ENCODE data around the gene LRRC25. TPM values are rescaled to one million over a fixed set of nuclear protein-coding genes. Genes with fewer than 3 reads are reported as not detected.

The LRRC25 gene
- polyA plus RNA-seq, 2 donors, result 0.55 to 0.66 TPM

DNA sequence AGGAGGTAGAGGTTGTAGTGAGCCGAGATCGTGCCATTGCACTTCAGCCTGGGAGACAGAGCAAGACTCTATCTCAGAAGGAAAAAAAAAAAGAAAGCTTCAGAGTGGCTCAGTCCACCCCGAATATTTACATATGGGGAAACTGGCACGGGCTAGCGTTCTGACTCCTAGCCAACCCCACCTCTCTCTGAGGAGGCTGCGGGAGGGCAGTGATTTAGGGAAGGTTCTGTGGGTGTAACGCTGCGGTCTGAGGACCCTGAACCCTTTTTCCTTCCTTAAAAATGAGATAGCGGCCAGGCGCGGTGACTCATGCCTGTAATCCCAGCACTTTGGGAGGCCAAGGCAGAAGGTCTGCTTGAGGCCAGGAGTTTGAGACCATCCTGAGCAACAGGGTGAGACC lies 5.0 kb downstream of the LRRC25 start:
- Histone ChIP-seq H3K27me3 (ENCODE audit: control insufficient read depth in 1 of 2, insufficient read depth in 2 of 2, low read length in 2 of 2) (no peaks in the 10 kb centered on the region), H3K4me3 (ENCODE audit: low read depth in 1 of 2, low read length in 2 of 2) (no peak overlapping the region), H3K4me1 (ENCODE audit: control insufficient read depth in 2 of 2, insufficient read depth in 2 of 2, low read length in 1 of 2) (peaks cover 0 to 7% of the 10 kb centered on the region in 2 donors), H3K27ac (ENCODE audit: low read depth in 2 of 2, low read length in 1 of 2) (no peak overlapping the region), H3K36me3 (ENCODE audit: control insufficient read depth in 2 of 2, insufficient read depth in 2 of 2, low read length in 1 of 2) (no peaks in the 10 kb centered on the region), H3K9me3 (ENCODE audit: control insufficient read depth in 2 of 2, insufficient read depth in 1 of 2, low read depth in 1 of 2, low read length in 1 of 2) (peaks cover 0 to 2% of the 10 kb centered on the region in 2 donors)
- WGBS, 2 donors, result 46 to 47% methylated on average over 11 of the region's 11 CpGs

- H3K4me1 ChIP-seq (ENCODE audit: control insufficient read depth in 2 of 2, insufficient read depth in 2 of 2, low read length in 1 of 2), result peaks cover 0 to 4% of the 10 kb centered on the region in 2 donors
- WGBS, 2 donors, result 71 to 81% methylated on average over 9 of the region's 9 CpGs
- H3K4me3 ChIP-seq (ENCODE audit: low read depth in 1 of 2, low read length in 2 of 2), result no peak overlapping the region
- no peaks in the 10 kb centered on the region for H3K27me3 ChIP-seq (ENCODE audit: control insufficient read depth in 1 of 2, insufficient read depth in 2 of 2, low read length in 2 of 2)
- no peak overlapping the region for H3K27ac ChIP-seq (ENCODE audit: low read depth in 2 of 2, low read length in 1 of 2)
- peaks cover 0 to 2% of the 10 kb centered on the region in 2 donors for H3K9me3 ChIP-seq (ENCODE audit: control insufficient read depth in 2 of 2, insufficient read depth in 1 of 2, low read depth in 1 of 2, low read length in 1 of 2)
- no peaks in the 10 kb centered on the region for H3K36me3 ChIP-seq (ENCODE audit: control insufficient read depth in 2 of 2, insufficient read depth in 2 of 2, low read length in 1 of 2)
Measured at GRCh38 chr19:18391509-18392075, 5.8 kb downstream of the LRRC25 start.

GRCh38 chr19:18390065-18390907 lies 7.1 kb downstream of the LRRC25 start:
- Histone ChIP-seq H3K9me3 (ENCODE audit: control insufficient read depth in 2 of 2, insufficient read depth in 1 of 2, low read depth in 1 of 2, low read length in 1 of 2) (peaks cover 0 to 2% of the 10 kb centered on the region in 2 donors), H3K4me3 (ENCODE audit: low read depth in 1 of 2, low read length in 2 of 2) (no peak overlapping the region), H3K27me3 (ENCODE audit: control insufficient read depth in 1 of 2, insufficient read depth in 2 of 2, low read length in 2 of 2) (no peaks in the 10 kb centered on the region), H3K36me3 (ENCODE audit: control insufficient read depth in 2 of 2, insufficient read depth in 2 of 2, low read length in 1 of 2) (no peaks in the 10 kb centered on the region), H3K27ac (ENCODE audit: low read depth in 2 of 2, low read length in 1 of 2) (no peak overlapping the region), H3K4me1 (ENCODE audit: control insufficient read depth in 2 of 2, insufficient read depth in 2 of 2, low read length in 1 of 2) (no peaks in the 10 kb centered on the region)
- 86 to 95% methylated on average over 6 of the region's 6 CpGs for WGBS, 2 donors

- no peak overlapping the region for H3K27ac ChIP-seq (ENCODE audit: low read depth in 2 of 2, low read length in 1 of 2)
- H3K27me3 ChIP-seq (ENCODE audit: control insufficient read depth in 1 of 2, insufficient read depth in 2 of 2, low read length in 2 of 2), result no peaks in the 10 kb centered on the region
- H3K4me1 ChIP-seq (ENCODE audit: control insufficient read depth in 2 of 2, insufficient read depth in 2 of 2, low read length in 1 of 2), result no peaks in the 10 kb centered on the region
- no peak overlapping the region for H3K4me3 ChIP-seq (ENCODE audit: low read depth in 1 of 2, low read length in 2 of 2)
- H3K36me3 ChIP-seq (ENCODE audit: control insufficient read depth in 2 of 2, insufficient read depth in 2 of 2, low read length in 1 of 2), result no peaks in the 10 kb centered on the region
- H3K9me3 ChIP-seq (ENCODE audit: control insufficient read depth in 2 of 2, insufficient read depth in 1 of 2, low read depth in 1 of 2, low read length in 1 of 2), result peaks cover 0 to 2% of the 10 kb centered on the region in 2 donors
Measured at GRCh38 chr19:18389726-18390064, 7.7 kb downstream of the LRRC25 start.

DNA sequence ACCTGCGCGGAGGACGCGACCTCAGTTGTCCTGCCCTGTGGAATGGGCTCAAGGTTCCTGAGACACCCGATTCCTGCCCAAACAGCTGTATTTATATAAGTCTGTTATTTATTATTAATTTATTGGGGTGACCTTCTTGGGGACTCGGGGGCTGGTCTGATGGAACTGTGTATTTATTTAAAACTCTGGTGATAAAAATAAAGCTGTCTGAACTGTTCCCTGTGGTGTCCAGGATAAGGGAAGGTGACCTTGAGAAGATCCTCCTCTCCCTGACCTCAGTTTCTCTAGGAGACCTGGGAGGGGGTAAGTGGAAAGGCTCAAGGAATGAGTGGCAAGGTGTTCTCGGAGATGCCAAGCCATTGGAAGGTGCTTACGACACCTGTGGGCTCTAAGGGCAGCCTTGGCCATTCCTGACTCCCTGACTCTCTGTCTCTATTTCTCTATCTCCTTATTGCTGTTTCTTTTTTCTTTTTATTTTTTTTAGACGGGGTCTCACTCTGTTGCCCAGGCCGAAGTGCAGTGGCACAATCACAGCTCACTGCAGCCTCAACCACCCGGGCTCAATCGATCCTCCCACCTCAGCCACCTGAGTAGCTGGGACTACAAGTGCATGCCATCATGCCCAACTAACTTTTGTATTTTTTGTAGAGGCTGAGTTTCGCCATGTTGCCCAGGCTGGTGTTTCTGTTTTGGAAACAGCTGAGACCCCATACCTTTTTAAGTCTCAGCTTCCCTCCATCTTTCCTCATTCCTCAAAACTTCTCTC lies 8.3 kb downstream of the LRRC25 start:
- H3K4me3 ChIP-seq (ENCODE audit: low read depth in 1 of 2, low read length in 2 of 2), result peak overlapping the region in 1 of 2 donors; percentile 9
- 79 to 88% methylated on average over 13 of the region's 13 CpGs for WGBS, 2 donors
- H3K27me3 ChIP-seq (ENCODE audit: control insufficient read depth in 1 of 2, insufficient read depth in 2 of 2, low read length in 2 of 2), result no peaks in the 10 kb centered on the region
- no peaks in the 10 kb centered on the region for H3K4me1 ChIP-seq (ENCODE audit: control insufficient read depth in 2 of 2, insufficient read depth in 2 of 2, low read length in 1 of 2)
- peaks cover 0 to 2% of the 10 kb centered on the region in 2 donors for H3K9me3 ChIP-seq (ENCODE audit: control insufficient read depth in 2 of 2, insufficient read depth in 1 of 2, low read depth in 1 of 2, low read length in 1 of 2)
- H3K36me3 ChIP-seq (ENCODE audit: control insufficient read depth in 2 of 2, insufficient read depth in 2 of 2, low read length in 1 of 2), result no peaks in the 10 kb centered on the region
- peak overlapping the region in 1 of 2 donors; percentile 26 for H3K27ac ChIP-seq (ENCODE audit: low read depth in 2 of 2, low read length in 1 of 2)

- 6 to 10% methylated on average over 86 of the region's 86 CpGs for WGBS, 2 donors
- Histone ChIP-seq H3K36me3 (ENCODE audit: control insufficient read depth in 2 of 2, insufficient read depth in 2 of 2, low read length in 1 of 2) (no peaks in the 10 kb centered on the region), H3K27ac (ENCODE audit: low read depth in 2 of 2, low read length in 1 of 2) (peak overlapping the region in 1 of 2 donors; percentile 34), H3K4me1 (ENCODE audit: control insufficient read depth in 2 of 2, insufficient read depth in 2 of 2, low read length in 1 of 2) (no peaks in the 10 kb centered on the region), H3K4me3 (ENCODE audit: low read depth in 1 of 2, low read length in 2 of 2) (peak overlapping the region; percentile 9 to 19), H3K9me3 (ENCODE audit: control insufficient read depth in 2 of 2, insufficient read depth in 1 of 2, low read depth in 1 of 2, low read length in 1 of 2) (peaks cover 0 to 2% of the 10 kb centered on the region in 2 donors), H3K27me3 (ENCODE audit: control insufficient read depth in 1 of 2, insufficient read depth in 2 of 2, low read length in 2 of 2) (no peaks in the 10 kb centered on the region)
Measured at GRCh38 chr19:18388100-18388959, 9.1 kb downstream of the LRRC25 start.

- 54 to 69% methylated on average over 14 of the region's 14 CpGs for WGBS, 2 donors
- H3K27ac ChIP-seq (ENCODE audit: low read depth in 2 of 2, low read length in 1 of 2), result no peak overlapping the region
- H3K4me3 ChIP-seq (ENCODE audit: low read depth in 1 of 2, low read length in 2 of 2), result no peak overlapping the region
- H3K9me3 ChIP-seq (ENCODE audit: control insufficient read depth in 2 of 2, insufficient read depth in 1 of 2, low read depth in 1 of 2, low read length in 1 of 2), result peaks cover 0 to 2% of the 10 kb centered on the region in 2 donors
- peaks cover 0 to 6% of the 10 kb centered on the region in 2 donors for H3K4me1 ChIP-seq (ENCODE audit: control insufficient read depth in 2 of 2, insufficient read depth in 2 of 2, low read length in 1 of 2)
- no peaks in the 10 kb centered on the region for H3K36me3 ChIP-seq (ENCODE audit: control insufficient read depth in 2 of 2, insufficient read depth in 2 of 2, low read length in 1 of 2)
- H3K27me3 ChIP-seq (ENCODE audit: control insufficient read depth in 1 of 2, insufficient read depth in 2 of 2, low read length in 2 of 2), result no peaks in the 10 kb centered on the region
Measured at GRCh38 chr19:18386543-18387271, 10.7 kb downstream of the LRRC25 start.

GRCh38 chr19:18385675-18386542 lies 11.5 kb downstream of the LRRC25 start, which contains the start of gene GDF15:
Gene GDF15, plus strand, starts transcription at chr19:18386158. Its CDS starts 32 bp downstream, at chr19:18386190.
- Histone ChIP-seq H3K4me1 (ENCODE audit: control insufficient read depth in 2 of 2, insufficient read depth in 2 of 2, low read length in 1 of 2) (peaks cover 0 to 6% of the 10 kb centered on the region in 2 donors), H3K9me3 (ENCODE audit: control insufficient read depth in 2 of 2, insufficient read depth in 1 of 2, low read depth in 1 of 2, low read length in 1 of 2) (peaks cover 0 to 2% of the 10 kb centered on the region in 2 donors), H3K27me3 (ENCODE audit: control insufficient read depth in 1 of 2, insufficient read depth in 2 of 2, low read length in 2 of 2) (no peaks in the 10 kb centered on the region), H3K4me3 (ENCODE audit: low read depth in 1 of 2, low read length in 2 of 2) (no peak within 1 kb of the TSS), H3K27ac (ENCODE audit: low read depth in 2 of 2, low read length in 1 of 2) (no peak within 1 kb of the TSS), H3K36me3 (ENCODE audit: control insufficient read depth in 2 of 2, insufficient read depth in 2 of 2, low read length in 1 of 2) (no peaks in the 10 kb centered on the region)
- WGBS, 2 donors, result 24 to 37% methylated on average over 33 of the region's 33 CpGs
